Measurements from ENCODE around the gene CRYBG1. TPM values are rescaled to one million over a fixed set of nuclear protein-coding genes. Genes with fewer than 3 reads are reported as not detected.

CRYBG1 gene
- total and polyA plus RNA-seq, 2 of the 4 experiments (the other 2 are of a cell fraction), result 0.38 to 1.1 TPM

GRCh38 chr6:106413016-106413415, 52.5 kb downstream of the CRYBG1 start:
- Histone ChIP-seq H2AK5ac (ENCODE audit: low read depth, low read length) (no peak overlapping the region), H3K18ac (ENCODE audit: low read depth, low read length) (no peak overlapping the region), H4K8ac (ENCODE audit: low read depth in 2 of 2, low read length in 2 of 2) (no peak overlapping the region), H3K9me1 (ENCODE audit: insufficient read depth, low read length) (no peaks in the 10 kb centered on the region), H4K5ac (ENCODE audit: low read depth, low read length) (no peak overlapping the region), H4K91ac (ENCODE audit: insufficient read depth, low read depth, low read length) (no peak overlapping the region), H3K4me3 (ENCODE audit: insufficient read depth, low read depth, low read length) (no peak overlapping the region), H3K36me3 (ENCODE audit: control insufficient read depth, insufficient read depth, low read length) (no peaks in the 10 kb centered on the region), H2AK9ac (replicated peaks; ENCODE audit: low read depth, low read length, poor library complexity) (no peak overlapping the region), H3K4me2 (ENCODE audit: low read depth, low read length) (no peak overlapping the region), H2BK120ac (ENCODE audit: low read depth, low read length) (no peak overlapping the region), H3K27me3 (ENCODE audit: control insufficient read depth, insufficient read depth, low read length) (peaks cover 23% of the 10 kb centered on the region), H3K4ac (ENCODE audit: low read depth, low read length) (no peak overlapping the region), H3K56ac (ENCODE audit: extremely low read depth, insufficient read depth, low read length) (no peak overlapping the region), H2BK15ac (ENCODE audit: low read depth, low read length) (no peak overlapping the region), H4K20me1 (ENCODE audit: insufficient read depth, low read length) (no peaks in the 10 kb centered on the region), H3K23ac (ENCODE audit: low read depth, low read length) (no peak overlapping the region), H3K9ac (ENCODE audit: low read depth, low read length) (no peak overlapping the region), H3K27ac (ENCODE audit: insufficient read depth, low read length) (no peak overlapping the region), H2BK5ac (ENCODE audit: low read depth, low read length, poor library complexity, severe bottlenecking) (no peak overlapping the region), H2BK20ac (ENCODE audit: low read depth, low read length) (no peak overlapping the region), H3K4me1 (ENCODE audit: control insufficient read depth, insufficient read depth, low read length) (no peaks in the 10 kb centered on the region), H2AFZ (replicated peaks; ENCODE audit: low read length, poor library complexity) (no peak overlapping the region), H3K9me3 (ENCODE audit: control insufficient read depth, insufficient read depth, low read length) (no peaks in the 10 kb centered on the region), H3K79me1 (ENCODE audit: low read depth in 1 of 2, low read length in 2 of 2) (no peaks in the 10 kb centered on the region), H3K14ac (replicated peaks; ENCODE audit: low read depth, low read length) (no peak overlapping the region)
- intact Hi-C loops (cut with micrococcal nuclease), result no loop called here
- dilution Hi-C loops (cut with HindIII; ENCODE audit: low sequenced_read_pairs, unreplicated experiment), result no loop called here
- in situ Hi-C loops (cut with MboI; ENCODE audit: low sequenced_read_pairs), result no loop called here
- ATAC-seq (ENCODE audit: low read depth) (no peak), DNase-seq (no peak)
- TF ChIP-seq CHD1 (IDR thresholded peaks at IDR 0.05; ENCODE audit: low read depth, low read length) (no peak), ELK1 (IDR thresholded peaks at IDR 0.05; ENCODE audit: borderline replicate concordance, low read depth, low read length) (no peak), MXI1 (IDR thresholded peaks at IDR 0.05; ENCODE audit: borderline replicate concordance, low read depth, low read length) (no peak), MAZ (IDR thresholded peaks at IDR 0.05; ENCODE audit: borderline replicate concordance, low read depth, low read length) (no peak), NFE2L2 (IDR thresholded peaks at IDR 0.05; ENCODE audit: low read depth, low read length) (no peak), POLR2A (IDR thresholded peaks at IDR 0.05; ENCODE audit: low read depth, low read length) (no peak), CEBPB (IDR thresholded peaks at IDR 0.05; ENCODE audit: low read depth, low read length) (no peak), RAD21 (IDR thresholded peaks at IDR 0.05; ENCODE audit: low read length) (no peak), USF2 (IDR thresholded peaks at IDR 0.05; ENCODE audit: low read depth, low read length) (no peak), BHLHE40 (IDR thresholded peaks at IDR 0.05; ENCODE audit: low read depth, low read length) (no peak), FOS (IDR thresholded peaks at IDR 0.05; ENCODE audit: low read depth, low read length) (no peak), RCOR1 (IDR thresholded peaks at IDR 0.05; ENCODE audit: insufficient replicate concordance, low read length) (no peak), SMC3 (IDR thresholded peaks at IDR 0.05; ENCODE audit: low read depth, low read length) (no peak), MAFK (IDR thresholded peaks at IDR 0.05; ENCODE audit: low read depth, low read length) (no peak), RFX5 (IDR thresholded peaks at IDR 0.05; ENCODE audit: low read depth, low read length) (no peak)
- TF ChIP-seq, protein P1, sequence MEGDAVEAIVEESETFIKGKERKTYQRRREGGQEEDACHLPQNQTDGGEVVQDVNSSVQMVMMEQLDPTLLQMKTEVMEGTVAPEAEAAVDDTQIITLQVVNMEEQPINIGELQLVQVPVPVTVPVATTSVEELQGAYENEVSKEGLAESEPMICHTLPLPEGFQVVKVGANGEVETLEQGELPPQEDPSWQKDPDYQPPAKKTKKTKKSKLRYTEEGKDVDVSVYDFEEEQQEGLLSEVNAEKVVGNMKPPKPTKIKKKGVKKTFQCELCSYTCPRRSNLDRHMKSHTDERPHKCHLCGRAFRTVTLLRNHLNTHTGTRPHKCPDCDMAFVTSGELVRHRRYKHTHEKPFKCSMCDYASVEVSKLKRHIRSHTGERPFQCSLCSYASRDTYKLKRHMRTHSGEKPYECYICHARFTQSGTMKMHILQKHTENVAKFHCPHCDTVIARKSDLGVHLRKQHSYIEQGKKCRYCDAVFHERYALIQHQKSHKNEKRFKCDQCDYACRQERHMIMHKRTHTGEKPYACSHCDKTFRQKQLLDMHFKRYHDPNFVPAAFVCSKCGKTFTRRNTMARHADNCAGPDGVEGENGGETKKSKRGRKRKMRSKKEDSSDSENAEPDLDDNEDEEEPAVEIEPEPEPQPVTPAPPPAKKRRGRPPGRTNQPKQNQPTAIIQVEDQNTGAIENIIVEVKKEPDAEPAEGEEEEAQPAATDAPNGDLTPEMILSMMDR (conservative IDR thresholded peaks at IDR 0.05; ENCODE audit: low read depth, low read length), result no peak
- ChIA-PET POLR2A (ENCODE audit: unreplicated experiment) (no interaction called here), CTCF (no interaction called here)
- BruUV-seq (replicated peaks), result no TSS peak

Data from IMR-90 (cell line).